PC-9 (cell line): ENCODE results near the gene NR4A3. TPM values are rescaled to one million over a fixed set of nuclear protein-coding genes. Genes with fewer than 3 reads are reported as not detected.

Experiments used
- BruUV-seq: library from RNA; stranded (reverse); fragments of 400-500 nt; replicated peaks from 2 replicates; lab custom pipeline; 2021; lab: Mats Ljungman, UMichigan
- CTCF ChIA-PET: fragments of 300-600 bp; sonication (Branson Sonifier 250); formaldehyde crosslinking; loops from one replicate; lab custom pipeline; 2022; ENCODE audit warnings: antibody characterized with exemption; lab: Charles Lee
- POLR2A ChIA-PET: fragments of 300-600 bp; sonication (Branson Sonifier 250); formaldehyde crosslinking; loops from one replicate; lab custom pipeline; 2022; ENCODE audit warnings: antibody characterized with exemption; ENCODE audit not compliant: unreplicated experiment; lab: Charles Lee
- DNase-seq, 2 experiments: peaks; one replicate each; pipeline versions ENCODE4 v3.0.0 to v3.0.0-alpha.2; 2015 to 2022; ENCODE audit warnings: mixed read lengths in 1 of 2
- H2AFZ ChIP-seq: fragments of 200-600 bp; sonication (generic); 2 replicates; pipeline ENCODE4 v1.8.1; 2017; ENCODE audit warnings: antibody characterized with exemption
- H3F3A ChIP-seq: fragments of 200-600 bp; sonication (generic); 2 replicates; pipeline ENCODE4 v1.8.1; 2017; ENCODE audit warnings: antibody characterized with exemption, mild to moderate bottlenecking, low read depth; ENCODE audit not compliant: insufficient read depth
- H3K27ac ChIP-seq: fragments of 200-600 bp; sonication (generic); 2 replicates; pipeline ENCODE4 v1.6.1; 2016; ENCODE audit warnings: mixed run types
- H3K27me3 ChIP-seq: fragments of 200-600 bp; sonication (generic); 2 replicates; pipeline ENCODE4 v1.6.1; 2016; ENCODE audit warnings: low read depth, mixed run types; ENCODE audit not compliant: insufficient read depth
- H3K36me3 ChIP-seq: fragments of 200-600 bp; sonication (generic); 2 replicates; pipeline ENCODE4 v1.6.1; 2016; ENCODE audit warnings: low read depth, mixed run types
- H3K4me1 ChIP-seq: fragments of 200-600 bp; sonication (generic); replicated peaks from 2 replicates; pipeline ENCODE4 v1.6.1; 2016; ENCODE audit warnings: mixed run types; ENCODE audit not compliant: insufficient read depth
- H3K4me2 ChIP-seq: fragments of 200-600 bp; sonication (generic); 2 replicates; pipeline ENCODE4 v1.6.1; 2017; ENCODE audit warnings: mixed run types
- H3K4me3 ChIP-seq: fragments of 200-600 bp; sonication (generic); 2 replicates; pipeline ENCODE4 v1.6.1; 2016; ENCODE audit warnings: mixed run types
- H3K79me2 ChIP-seq: fragments of 200-600 bp; sonication (generic); 2 replicates; pipeline ENCODE4 v1.6.1; 2017; ENCODE audit warnings: low read depth, mixed run types
- H3K9me2 ChIP-seq: fragments of 200-600 bp; sonication (generic); 2 replicates; pipeline ENCODE4 v1.8.1; 2017; ENCODE audit warnings: mild to moderate bottlenecking; ENCODE audit not compliant: insufficient read depth
- H3K9me3 ChIP-seq: fragments of 200-600 bp; sonication (generic); 2 replicates; pipeline ENCODE4 v1.8.1; 2016; ENCODE audit warnings: low read depth; ENCODE audit not compliant: insufficient read depth
- H4K20me1 ChIP-seq: fragments of 200-600 bp; sonication (generic); 2 replicates; pipeline ENCODE4 v1.8.1; 2017; ENCODE audit not compliant: insufficient read depth
- EZH2 ChIP-seq: fragments of 200-600 bp; sonication (generic); IDR thresholded peaks from 2 replicates; pipeline ENCODE4 v1.8.0; 2017; ENCODE audit warnings: antibody characterized with exemption, low read depth
- intact Hi-C: fragments of 100-400 bp; cut with micrococcal nuclease; formaldehyde crosslinking; loops from one replicate; pipeline ENCODE4 v1.10.0; 2022; ENCODE audit not compliant: unreplicated experiment
- total RNA-seq: library from RNA; stranded (reverse); gene quantifications from 2 replicates; pipeline ENCODE4 v1.2.3, GENCODE V29; 2021
- TF ChIP-seq, protein P1 (sequence below): fragments of 200-600 bp; sonication (generic); conservative IDR thresholded peaks from 2 replicates; pipeline ENCODE4 v1.6.1; 2017; ENCODE audit warnings: mixed run types, antibody characterized with exemption, mild to moderate bottlenecking, moderate library complexity

NR4A3 gene
- total RNA-seq, 1 experiment from 2014 or later, result not detected

DNA sequence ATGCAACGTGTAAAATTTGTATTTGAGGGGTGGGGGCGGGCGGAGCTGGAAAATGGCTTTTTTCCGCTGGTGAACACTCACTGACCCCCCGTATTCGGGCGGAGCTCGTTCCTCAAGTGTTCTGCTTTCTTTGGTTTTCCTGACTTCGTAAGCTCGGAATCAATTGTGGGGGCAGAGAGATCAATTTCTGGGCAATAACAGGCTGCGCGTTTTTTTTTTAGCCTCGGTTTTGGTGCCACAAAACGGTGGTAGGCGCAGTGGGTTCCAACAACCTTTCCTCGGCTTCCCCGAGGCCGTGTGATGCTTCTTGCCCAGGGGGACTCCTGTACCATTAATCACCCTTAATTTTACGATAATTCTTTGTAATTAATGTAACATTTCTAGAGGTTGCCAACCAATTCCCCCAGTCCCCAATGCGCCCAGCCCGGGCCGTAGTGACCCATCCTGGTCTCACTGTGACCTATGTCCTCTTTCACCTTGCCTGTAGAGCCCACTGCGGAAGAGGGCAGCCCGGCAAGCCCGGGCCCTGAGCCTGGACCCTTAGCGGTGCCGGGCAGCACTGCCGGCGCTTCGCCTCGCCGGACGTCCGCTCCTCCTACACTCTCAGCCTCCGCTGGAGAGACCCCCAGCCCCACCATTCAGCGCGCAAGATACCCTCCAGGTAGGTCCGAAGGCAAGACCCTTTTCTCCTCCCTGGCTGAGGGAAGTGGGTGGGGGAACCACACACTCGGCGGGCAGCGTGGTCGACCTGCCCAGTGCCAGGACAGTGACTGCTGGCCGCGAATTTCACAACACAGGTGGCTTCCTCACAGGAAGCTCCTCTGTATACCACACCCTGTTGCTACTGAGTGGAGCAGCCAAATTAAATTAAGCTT is 3.7 kb downstream of the NR4A3 start:
- Histone ChIP-seq H3K9me3 (no peaks in the 10 kb centered on the region), H3K27ac (no peak overlapping the region), H3K4me1 (peaks cover 17% of the 10 kb centered on the region; the same call in 1 of the 2 replicates), H3K9me2 (no peaks in the 10 kb centered on the region), H4K20me1 (no peaks in the 10 kb centered on the region), H3K36me3 (no peaks in the 10 kb centered on the region), H3K4me3 (no peak overlapping the region), H3K79me2 (no peaks in the 10 kb centered on the region), H3F3A (peaks cover 6% of the 10 kb centered on the region; the same call in 1 of the 2 replicates), H2AFZ (no peak overlapping the region), H3K4me2 (no peak overlapping the region), H3K27me3 (peaks cover 20% of the 10 kb centered on the region)
- BruUV-seq, result no TSS peak
- no peak for TF ChIP-seq EZH2
- TF ChIP-seq, protein P1, sequence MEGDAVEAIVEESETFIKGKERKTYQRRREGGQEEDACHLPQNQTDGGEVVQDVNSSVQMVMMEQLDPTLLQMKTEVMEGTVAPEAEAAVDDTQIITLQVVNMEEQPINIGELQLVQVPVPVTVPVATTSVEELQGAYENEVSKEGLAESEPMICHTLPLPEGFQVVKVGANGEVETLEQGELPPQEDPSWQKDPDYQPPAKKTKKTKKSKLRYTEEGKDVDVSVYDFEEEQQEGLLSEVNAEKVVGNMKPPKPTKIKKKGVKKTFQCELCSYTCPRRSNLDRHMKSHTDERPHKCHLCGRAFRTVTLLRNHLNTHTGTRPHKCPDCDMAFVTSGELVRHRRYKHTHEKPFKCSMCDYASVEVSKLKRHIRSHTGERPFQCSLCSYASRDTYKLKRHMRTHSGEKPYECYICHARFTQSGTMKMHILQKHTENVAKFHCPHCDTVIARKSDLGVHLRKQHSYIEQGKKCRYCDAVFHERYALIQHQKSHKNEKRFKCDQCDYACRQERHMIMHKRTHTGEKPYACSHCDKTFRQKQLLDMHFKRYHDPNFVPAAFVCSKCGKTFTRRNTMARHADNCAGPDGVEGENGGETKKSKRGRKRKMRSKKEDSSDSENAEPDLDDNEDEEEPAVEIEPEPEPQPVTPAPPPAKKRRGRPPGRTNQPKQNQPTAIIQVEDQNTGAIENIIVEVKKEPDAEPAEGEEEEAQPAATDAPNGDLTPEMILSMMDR, result no peak
- ChIA-PET CTCF (interaction anchor here (0.6 kb wide), 2 partner anchors 14 to 664 kb away, joined by 3 read pairs; no protein-coding TSS in a partner anchor), POLR2A (no interaction called here)
- intact Hi-C loops, result loop anchor here (10.0 kb wide), 1 partner anchor 139 kb away; no protein-coding TSS in a partner anchor
- DNase-seq, result no peak

DNA sequence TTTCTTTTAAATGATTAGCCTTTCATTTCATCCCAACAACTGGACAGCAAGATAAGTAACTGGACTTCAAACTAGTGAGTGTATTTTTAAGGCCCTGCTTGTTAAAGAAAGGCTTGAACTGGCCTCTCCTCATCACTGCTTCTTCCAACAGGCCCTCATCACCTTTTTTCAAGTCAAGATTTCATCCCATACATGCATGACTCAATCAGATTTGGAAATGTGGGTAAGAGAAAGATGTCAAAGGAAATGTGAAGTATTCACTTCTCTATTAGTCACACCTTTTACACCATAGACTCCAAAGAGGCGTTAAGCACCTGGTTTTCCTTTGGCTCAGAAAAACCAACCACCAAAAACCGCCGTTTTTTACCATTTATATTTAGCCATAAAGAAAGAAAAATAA is 4.9 kb downstream of the NR4A3 start:
- peaks cover 20% of the 10 kb centered on the region for H3K27me3 ChIP-seq
- H4K20me1 ChIP-seq, result no peaks in the 10 kb centered on the region
- 0 out of 2 replicates have a peak, but pooled peaks cover 14% of the 10 kb centered on the region for H3K4me1 ChIP-seq
- intact Hi-C loops, result loop anchor here (10.0 kb wide), 1 partner anchor 138 kb away; no protein-coding TSS in a partner anchor
- no peaks in the 10 kb centered on the region for H3K79me2 ChIP-seq
- no peak overlapping the region for H2AFZ ChIP-seq
- TF ChIP-seq, protein P1, result no peak
- TF ChIP-seq EZH2, result no peak
- no peaks in the 10 kb centered on the region for H3K9me2 ChIP-seq
- BruUV-seq, result no TSS peak
- ChIA-PET POLR2A (no interaction called here), CTCF (no interaction called here)
- H3K27ac ChIP-seq, result no peak overlapping the region
- DNase-seq, result no peak
- H3K4me2 ChIP-seq, result no peak overlapping the region
- no peak overlapping the region for H3K4me3 ChIP-seq
- H3K9me3 ChIP-seq, result no peaks in the 10 kb centered on the region
- no peaks in the 10 kb centered on the region for H3K36me3 ChIP-seq
- no peaks in the 10 kb centered on the region for H3F3A ChIP-seq

DNA sequence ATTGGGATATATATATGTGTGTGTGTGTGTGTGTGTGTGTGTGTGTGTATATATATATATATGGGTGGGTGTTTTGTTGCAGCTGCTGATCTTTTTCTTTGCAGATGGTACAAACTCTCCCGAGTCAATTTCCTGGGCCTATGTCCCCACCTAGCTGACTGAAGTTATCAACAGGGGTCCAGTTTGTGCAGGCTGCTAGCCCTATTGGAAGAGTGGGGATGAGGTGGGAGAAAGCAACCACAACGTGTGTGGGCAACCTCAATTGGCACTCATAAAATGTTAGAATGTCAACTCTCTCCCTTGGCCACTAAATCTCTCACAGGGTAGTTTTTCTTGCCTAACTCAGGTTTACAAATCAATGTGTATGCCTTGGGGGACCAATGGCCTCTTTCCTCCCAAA is 5.6 kb downstream of the NR4A3 start:
- H3K4me3 ChIP-seq, result no peak overlapping the region
- no TSS peak for BruUV-seq
- ChIA-PET CTCF (no interaction called here), POLR2A (no interaction called here)
- H3K9me3 ChIP-seq, result no peaks in the 10 kb centered on the region
- no peak overlapping the region for H3K4me2 ChIP-seq
- H3F3A ChIP-seq, result no peaks in the 10 kb centered on the region
- no peaks in the 10 kb centered on the region for H4K20me1 ChIP-seq
- intact Hi-C loops, result loop anchor here (10.0 kb wide), 1 partner anchor 138 kb away; no protein-coding TSS in a partner anchor
- H3K4me1 ChIP-seq, result 0 out of 2 replicates have a peak, but pooled peaks cover 14% of the 10 kb centered on the region
- H3K9me2 ChIP-seq, result no peaks in the 10 kb centered on the region
- H2AFZ ChIP-seq, result no peak overlapping the region
- no peaks in the 10 kb centered on the region for H3K36me3 ChIP-seq
- H3K79me2 ChIP-seq, result no peaks in the 10 kb centered on the region
- no peak for DNase-seq
- peaks cover 20% of the 10 kb centered on the region for H3K27me3 ChIP-seq
- H3K27ac ChIP-seq, result no peak overlapping the region
- TF ChIP-seq, protein P1, result no peak
- no peak for TF ChIP-seq EZH2
